SU-DHL-6 (cell line): ENCODE results near the gene ITPR1.

Experiments used
- H2AFZ ChIP-seq: fragments of 200-600 bp; sonication (generic); 2 replicates; pipeline ENCODE4 v1.6.1; 2014; ENCODE audit warnings: low read depth, mild to moderate bottlenecking, moderate library complexity, mixed read lengths, antibody characterized with exemption, low read length; ENCODE audit not compliant: severe bottlenecking
- H3F3A ChIP-seq: fragments of 200-600 bp; shearing (Covaris generic); 2 replicates; pipeline ENCODE4 v1.6.0; 2016; ENCODE audit warnings: antibody characterized with exemption, mild to moderate bottlenecking; ENCODE audit not compliant: insufficient read depth
- H3K27ac ChIP-seq: fragments of 200-600 bp; sonication (generic); 2 replicates; pipeline ENCODE4 v1.5.1; 2016; ENCODE audit warnings: low read depth, mild to moderate bottlenecking, low read length, moderate library complexity, mixed read lengths
- H3K27me3 ChIP-seq: fragments of 200-600 bp; sonication (generic), shearing (Covaris generic); 2 replicates; pipeline ENCODE4 v1.6.0; 2014; ENCODE audit warnings: mild to moderate bottlenecking, low read length
- H3K36me3 ChIP-seq: fragments of 200-600 bp; sonication (generic); 2 replicates; pipeline ENCODE4 v1.6.1; 2014; ENCODE audit warnings: mild to moderate bottlenecking, low read length, mixed read lengths
- H3K4me2 ChIP-seq: fragments of 300-600, 200-600 bp; shearing (Covaris generic), sonication (generic); 2 replicates; pipeline ENCODE4 v1.6.0; 2014; ENCODE audit warnings: low read length, low read depth, mild to moderate bottlenecking; ENCODE audit not compliant: poor library complexity, severe bottlenecking
- H3K4me3 ChIP-seq: fragments of 200-600 bp; sonication (generic); 2 replicates; pipeline ENCODE4 v1.5.1; 2014; ENCODE audit warnings: antibody characterized with exemption, low read length, mild to moderate bottlenecking, mixed read lengths; ENCODE audit not compliant: insufficient read depth, poor library complexity, severe bottlenecking
- H3K79me2 ChIP-seq: fragments of 200-600 bp; sonication (generic); 2 replicates; pipeline ENCODE4 v1.6.1; 2014; ENCODE audit warnings: mild to moderate bottlenecking, low read length, moderate library complexity; ENCODE audit not compliant: insufficient read depth
- H3K9ac ChIP-seq: fragments of 200-600 bp; sonication (generic); 2 replicates; pipeline ENCODE4 v1.7.0; 2014; ENCODE audit warnings: mild to moderate bottlenecking, low read length
- H3K9me2 ChIP-seq: fragments of 200-600 bp; sonication (generic); replicated peaks from 2 replicates; pipeline ENCODE4 v1.6.1; 2014; ENCODE audit warnings: low read length; ENCODE audit not compliant: insufficient read depth
- H3K9me3 ChIP-seq: fragments of 200-600 bp; sonication (generic); 2 replicates; pipeline ENCODE4 v1.6.1; 2014; ENCODE audit warnings: low read length, mixed read lengths; ENCODE audit not compliant: insufficient read depth
- H4K20me1 ChIP-seq: fragments of 200-600 bp; sonication (generic); 2 replicates; pipeline ENCODE4 v1.6.1; 2014; ENCODE audit warnings: low read depth, mild to moderate bottlenecking, antibody characterized with exemption, low read length, moderate library complexity, mixed read lengths
- EZH2phosphoT487 ChIP-seq: fragments of 200-600 bp; sonication (generic), shearing (Covaris generic); conservative IDR thresholded peaks from 2 replicates; pipeline ENCODE4 v1.6.1; 2018; ENCODE audit warnings: mild to moderate bottlenecking, antibody characterized with exemption, low read length, moderate library complexity, mixed read lengths
- TF ChIP-seq, protein P1 (sequence below): fragments of 200-600 bp; sonication (generic); IDR thresholded peaks from one replicate; pipeline ENCODE4 v1.5.1; 2017; ENCODE audit warnings: antibody characterized with exemption, mild to moderate bottlenecking, low read length, moderate library complexity; ENCODE audit not compliant: insufficient read depth, poor library complexity, severe bottlenecking

The ITPR1 gene

DNA sequence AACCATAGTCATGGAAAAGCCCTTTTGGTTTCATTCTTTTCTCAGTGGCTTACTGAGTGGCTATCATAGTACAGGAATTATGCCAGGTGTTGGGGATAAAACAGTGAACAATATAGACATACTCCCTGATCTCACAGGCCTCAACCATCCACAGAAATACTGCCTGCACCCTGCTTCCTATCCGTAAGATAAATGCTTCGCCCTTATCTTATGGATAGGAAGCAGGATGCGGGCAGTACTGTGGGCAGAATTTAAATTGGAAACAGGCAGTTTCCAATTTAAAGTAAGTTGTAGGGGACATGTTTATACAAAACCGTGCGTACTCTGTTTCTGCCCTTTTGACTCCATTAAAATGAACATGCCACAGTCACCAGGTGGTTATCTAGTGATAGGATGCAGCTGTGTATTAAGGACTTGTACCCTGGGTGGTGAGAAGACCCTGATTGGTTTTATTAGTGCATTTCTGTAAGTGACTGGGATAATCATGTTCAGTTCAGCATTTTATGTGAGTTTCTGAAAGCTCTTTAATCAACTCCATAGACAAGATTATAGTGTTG is 344.3 kb downstream of the ITPR1 start:
- H3K9ac ChIP-seq: no peak overlapping the region
- no peaks in the 10 kb centered on the region for H4K20me1 ChIP-seq
- no peak overlapping the region for H3K4me3 ChIP-seq
- H3K79me2 ChIP-seq: no peaks in the 10 kb centered on the region
- H3K36me3 ChIP-seq: no peaks in the 10 kb centered on the region
- no peaks in the 10 kb centered on the region for H3K9me3 ChIP-seq
- H3K4me2 ChIP-seq: no peak overlapping the region
- TF ChIP-seq EZH2phosphoT487: no peak
- TF ChIP-seq, protein P1, sequence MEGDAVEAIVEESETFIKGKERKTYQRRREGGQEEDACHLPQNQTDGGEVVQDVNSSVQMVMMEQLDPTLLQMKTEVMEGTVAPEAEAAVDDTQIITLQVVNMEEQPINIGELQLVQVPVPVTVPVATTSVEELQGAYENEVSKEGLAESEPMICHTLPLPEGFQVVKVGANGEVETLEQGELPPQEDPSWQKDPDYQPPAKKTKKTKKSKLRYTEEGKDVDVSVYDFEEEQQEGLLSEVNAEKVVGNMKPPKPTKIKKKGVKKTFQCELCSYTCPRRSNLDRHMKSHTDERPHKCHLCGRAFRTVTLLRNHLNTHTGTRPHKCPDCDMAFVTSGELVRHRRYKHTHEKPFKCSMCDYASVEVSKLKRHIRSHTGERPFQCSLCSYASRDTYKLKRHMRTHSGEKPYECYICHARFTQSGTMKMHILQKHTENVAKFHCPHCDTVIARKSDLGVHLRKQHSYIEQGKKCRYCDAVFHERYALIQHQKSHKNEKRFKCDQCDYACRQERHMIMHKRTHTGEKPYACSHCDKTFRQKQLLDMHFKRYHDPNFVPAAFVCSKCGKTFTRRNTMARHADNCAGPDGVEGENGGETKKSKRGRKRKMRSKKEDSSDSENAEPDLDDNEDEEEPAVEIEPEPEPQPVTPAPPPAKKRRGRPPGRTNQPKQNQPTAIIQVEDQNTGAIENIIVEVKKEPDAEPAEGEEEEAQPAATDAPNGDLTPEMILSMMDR: no peak
- H3K9me2 ChIP-seq: no peaks in the 10 kb centered on the region
- H3K27me3 ChIP-seq: no peaks in the 10 kb centered on the region
- no peaks in the 10 kb centered on the region for H3F3A ChIP-seq
- no peak overlapping the region for H2AFZ ChIP-seq
- no peak overlapping the region for H3K27ac ChIP-seq

DNA sequence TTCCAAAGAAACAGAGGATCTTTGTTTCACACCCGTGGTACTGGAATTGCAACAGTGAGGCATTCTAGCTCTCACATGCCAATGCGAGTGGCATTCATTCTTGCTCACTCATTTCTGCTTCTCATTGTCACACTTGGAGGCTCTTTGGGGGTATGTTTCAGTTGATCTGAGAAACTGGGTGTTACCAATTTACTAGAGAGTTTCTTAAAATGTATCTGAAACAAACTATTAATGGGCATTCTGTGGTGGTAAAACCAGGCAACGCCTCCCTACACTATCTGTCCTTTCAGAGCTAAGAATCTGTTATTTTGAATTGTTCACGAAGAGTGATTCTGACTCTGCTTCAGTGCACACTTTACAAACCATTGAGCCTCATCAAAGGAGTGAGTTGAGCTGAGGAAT is 345.5 kb downstream of the ITPR1 start:
- no peaks in the 10 kb centered on the region for H3K9me3 ChIP-seq
- no peak for TF ChIP-seq EZH2phosphoT487
- TF ChIP-seq, protein P1: no peak
- H4K20me1 ChIP-seq: no peaks in the 10 kb centered on the region
- no peak overlapping the region for H3K4me3 ChIP-seq
- H3K27ac ChIP-seq: no peak overlapping the region
- no peaks in the 10 kb centered on the region for H3K9me2 ChIP-seq
- no peaks in the 10 kb centered on the region for H3F3A ChIP-seq
- no peaks in the 10 kb centered on the region for H3K79me2 ChIP-seq
- H3K27me3 ChIP-seq: no peaks in the 10 kb centered on the region
- H3K9ac ChIP-seq: no peak overlapping the region
- no peak overlapping the region for H2AFZ ChIP-seq
- H3K36me3 ChIP-seq: no peaks in the 10 kb centered on the region
- H3K4me2 ChIP-seq: no peak overlapping the region

DNA sequence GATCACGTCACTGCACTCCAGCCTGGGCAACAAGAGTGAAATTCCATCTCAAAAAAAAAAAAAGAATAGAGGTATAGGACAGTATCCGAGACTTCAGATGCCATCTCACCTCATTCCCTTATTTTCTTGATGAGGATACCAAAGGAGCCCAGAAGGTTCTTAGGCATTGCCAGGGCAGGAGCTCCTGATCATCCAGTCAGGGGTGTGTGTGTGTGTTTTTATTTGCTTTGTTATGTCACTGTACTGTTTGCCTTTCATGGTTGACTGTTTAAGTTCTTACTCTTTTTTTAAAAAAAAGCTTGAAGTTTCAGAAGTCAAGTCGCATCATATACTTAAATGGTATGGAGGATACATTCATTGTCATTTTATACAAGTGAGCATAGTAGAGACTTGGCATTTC is 346.1 kb downstream of the ITPR1 start:
- H3K27ac ChIP-seq: no peak overlapping the region
- no peak overlapping the region for H3K4me3 ChIP-seq
- no peaks in the 10 kb centered on the region for H3K27me3 ChIP-seq
- H3F3A ChIP-seq: no peaks in the 10 kb centered on the region
- TF ChIP-seq, protein P1: no peak
- TF ChIP-seq EZH2phosphoT487: no peak
- H3K9me3 ChIP-seq: no peaks in the 10 kb centered on the region
- no peaks in the 10 kb centered on the region for H3K36me3 ChIP-seq
- no peak overlapping the region for H3K4me2 ChIP-seq
- no peaks in the 10 kb centered on the region for H3K79me2 ChIP-seq
- H3K9me2 ChIP-seq: no peaks in the 10 kb centered on the region
- no peak overlapping the region for H3K9ac ChIP-seq
- H4K20me1 ChIP-seq: no peaks in the 10 kb centered on the region
- no peak overlapping the region for H2AFZ ChIP-seq

DNA sequence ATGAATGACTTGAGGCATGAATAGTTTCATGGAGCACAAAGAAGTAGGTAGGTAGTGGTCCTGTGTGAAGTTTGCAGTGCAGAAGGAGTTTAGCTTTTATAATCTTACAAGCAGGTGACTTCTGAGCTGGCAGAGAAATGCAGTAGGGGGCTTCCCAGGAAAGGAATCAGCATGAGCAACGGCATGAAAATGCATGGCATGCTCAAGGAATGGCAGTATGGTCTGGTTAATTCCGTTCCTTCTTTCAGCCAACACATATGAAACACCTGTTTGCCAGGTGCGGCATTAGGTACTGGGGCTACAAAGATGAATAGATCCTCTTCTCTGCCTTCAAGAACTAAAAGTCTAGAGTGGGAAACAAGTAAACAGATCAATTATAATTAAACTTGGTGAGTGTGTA is 348.1 kb downstream of the ITPR1 start:
- Histone ChIP-seq H3K27ac (no peak overlapping the region), H3F3A (no peaks in the 10 kb centered on the region), H3K36me3 (no peaks in the 10 kb centered on the region), H3K4me2 (no peak overlapping the region), H3K79me2 (no peaks in the 10 kb centered on the region), H3K9me3 (no peaks in the 10 kb centered on the region), H3K9me2 (no peaks in the 10 kb centered on the region), H3K4me3 (no peak overlapping the region), H4K20me1 (no peaks in the 10 kb centered on the region), H3K9ac (no peak overlapping the region), H2AFZ (no peak overlapping the region), H3K27me3 (no peaks in the 10 kb centered on the region)
- TF ChIP-seq, protein P1: no peak
- TF ChIP-seq EZH2phosphoT487: no peak
